MM.1S (cell line): ENCODE data around the gene TBR1.

ENCODE experiments used
- DNase-seq: peaks from one replicate; pipeline ENCODE4 v3.0.0-alpha.2; 2015
- H2AFZ ChIP-seq: fragments of 300-600 bp; sonication (generic); 2 replicates; pipeline ENCODE4 v1.6.0; 2016; ENCODE audit warnings: antibody characterized with exemption, low read length
- H3F3A ChIP-seq: fragments of 300-600 bp; sonication (generic); 2 replicates; pipeline ENCODE4 v1.6.1; 2016; ENCODE audit warnings: mild to moderate bottlenecking, antibody characterized with exemption, low read length, moderate library complexity, mixed read lengths; ENCODE audit not compliant: insufficient read depth
- H3K27ac ChIP-seq: fragments of 300-600 bp; sonication (generic); 2 replicates; pipeline ENCODE4 v1.5.1; 2016; ENCODE audit warnings: mild to moderate bottlenecking, low read length
- H3K27me3 ChIP-seq: fragments of 300-600 bp; sonication (generic); replicated peaks from 2 replicates; pipeline ENCODE4 v1.6.0; 2016; ENCODE audit warnings: low read length; ENCODE audit not compliant: insufficient read depth
- H3K36me3 ChIP-seq: fragments of 300-600 bp; sonication (generic); replicated peaks from 2 replicates; pipeline ENCODE4 v1.6.1; 2016; ENCODE audit warnings: mild to moderate bottlenecking, low read length, mixed read lengths; ENCODE audit not compliant: insufficient read depth
- H3K4me1 ChIP-seq: fragments of 300-600 bp; sonication (generic); 2 replicates; pipeline ENCODE4 v1.6.1; 2016; ENCODE audit warnings: low read length, mixed read lengths
- H3K4me2 ChIP-seq: fragments of 300-600 bp; sonication (generic); 2 replicates; pipeline ENCODE4 v1.6.0; 2016; ENCODE audit warnings: low read depth, low read length
- H3K4me3 ChIP-seq: fragments of 300-600 bp; sonication (generic); 2 replicates; pipeline ENCODE4 v1.5.1; 2016; ENCODE audit warnings: low read length, mixed read lengths
- H3K79me2 ChIP-seq: fragments of 300-600 bp; sonication (generic); 2 replicates; pipeline ENCODE4 v1.6.1; 2016; ENCODE audit warnings: mixed run types, low read length, mixed read lengths
- H3K9ac ChIP-seq: fragments of 300-600 bp; sonication (generic); 2 replicates; pipeline ENCODE4 v1.6.1; 2016; ENCODE audit warnings: low read length, mixed read lengths
- H3K9me2 ChIP-seq: fragments of 300-600 bp; sonication (generic); replicated peaks from 2 replicates; pipeline ENCODE4 v1.6.1; 2016; ENCODE audit warnings: mild to moderate bottlenecking, low read length, mixed read lengths; ENCODE audit not compliant: insufficient read depth
- H3K9me3 ChIP-seq: fragments of 300-600 bp; sonication (generic); replicated peaks from 2 replicates; pipeline ENCODE4 v1.6.1; 2016; ENCODE audit warnings: mild to moderate bottlenecking, low read length, mixed read lengths; ENCODE audit not compliant: insufficient read depth
- H4K20me1 ChIP-seq: fragments of 300-600 bp; sonication (generic); 2 replicates; pipeline ENCODE4 v1.6.1; 2016; ENCODE audit warnings: mild to moderate bottlenecking, low read length, moderate library complexity, mixed read lengths; ENCODE audit not compliant: insufficient read depth
- EZH2 ChIP-seq: fragments of 300-600 bp; sonication (generic); optimal IDR thresholded peaks from 2 replicates; pipeline ENCODE3; 2017; ENCODE audit warnings: low read depth, mild to moderate bottlenecking, antibody characterized with exemption, low read length, mixed read lengths
- EZH2phosphoT487 ChIP-seq: fragments of 300-600 bp; sonication (generic); IDR thresholded peaks from 2 replicates; pipeline ENCODE4 v1.6.1; 2018; ENCODE audit warnings: antibody characterized with exemption, low read length
- TF ChIP-seq, protein P1 (sequence below): fragments of 300-600 bp; sonication (generic); IDR thresholded peaks from 2 replicates; pipeline ENCODE4 v1.5.1; 2016; ENCODE audit warnings: antibody characterized with exemption, low read length, mixed read lengths

TBR1 gene

GRCh38 chr2:161445097-161445496, 29.0 kb downstream of the TBR1 start:
- TF ChIP-seq, protein P1, sequence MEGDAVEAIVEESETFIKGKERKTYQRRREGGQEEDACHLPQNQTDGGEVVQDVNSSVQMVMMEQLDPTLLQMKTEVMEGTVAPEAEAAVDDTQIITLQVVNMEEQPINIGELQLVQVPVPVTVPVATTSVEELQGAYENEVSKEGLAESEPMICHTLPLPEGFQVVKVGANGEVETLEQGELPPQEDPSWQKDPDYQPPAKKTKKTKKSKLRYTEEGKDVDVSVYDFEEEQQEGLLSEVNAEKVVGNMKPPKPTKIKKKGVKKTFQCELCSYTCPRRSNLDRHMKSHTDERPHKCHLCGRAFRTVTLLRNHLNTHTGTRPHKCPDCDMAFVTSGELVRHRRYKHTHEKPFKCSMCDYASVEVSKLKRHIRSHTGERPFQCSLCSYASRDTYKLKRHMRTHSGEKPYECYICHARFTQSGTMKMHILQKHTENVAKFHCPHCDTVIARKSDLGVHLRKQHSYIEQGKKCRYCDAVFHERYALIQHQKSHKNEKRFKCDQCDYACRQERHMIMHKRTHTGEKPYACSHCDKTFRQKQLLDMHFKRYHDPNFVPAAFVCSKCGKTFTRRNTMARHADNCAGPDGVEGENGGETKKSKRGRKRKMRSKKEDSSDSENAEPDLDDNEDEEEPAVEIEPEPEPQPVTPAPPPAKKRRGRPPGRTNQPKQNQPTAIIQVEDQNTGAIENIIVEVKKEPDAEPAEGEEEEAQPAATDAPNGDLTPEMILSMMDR = no peak
- TF ChIP-seq EZH2 (no peak), EZH2phosphoT487 (no peak)
- H3K27me3 ChIP-seq = no peaks in the 10 kb centered on the region
- H3K9me3 ChIP-seq = no peaks in the 10 kb centered on the region
- no peak for DNase-seq
- H3K36me3 ChIP-seq = no peaks in the 10 kb centered on the region
- H3K9me2 ChIP-seq = no peaks in the 10 kb centered on the region
- H3K4me1 ChIP-seq = no peaks in the 10 kb centered on the region
- H3K4me2 ChIP-seq = no peak overlapping the region
- H3K4me3 ChIP-seq = no peak overlapping the region
- no peaks in the 10 kb centered on the region for H3F3A ChIP-seq
- H4K20me1 ChIP-seq = no peaks in the 10 kb centered on the region
- H3K79me2 ChIP-seq = no peaks in the 10 kb centered on the region
- H2AFZ ChIP-seq = no peak overlapping the region
- no peak overlapping the region for H3K27ac ChIP-seq
- H3K9ac ChIP-seq = no peak overlapping the region

GRCh38 chr2:161448431-161448830, 32.3 kb downstream of the TBR1 start:
- H3K27me3 ChIP-seq = no peaks in the 10 kb centered on the region
- no peak overlapping the region for H3K9ac ChIP-seq
- no peaks in the 10 kb centered on the region for H3F3A ChIP-seq
- H3K79me2 ChIP-seq = no peaks in the 10 kb centered on the region
- no peak for DNase-seq
- H3K4me2 ChIP-seq = no peak overlapping the region
- TF ChIP-seq EZH2 = no peak
- no peak for TF ChIP-seq EZH2phosphoT487
- TF ChIP-seq, protein P1 = no peak
- H4K20me1 ChIP-seq = no peaks in the 10 kb centered on the region
- H3K36me3 ChIP-seq = no peaks in the 10 kb centered on the region
- no peaks in the 10 kb centered on the region for H3K9me3 ChIP-seq
- no peaks in the 10 kb centered on the region for H3K9me2 ChIP-seq
- no peak overlapping the region for H3K27ac ChIP-seq
- no peak overlapping the region for H2AFZ ChIP-seq
- no peaks in the 10 kb centered on the region for H3K4me1 ChIP-seq
- no peak overlapping the region for H3K4me3 ChIP-seq

- no peak overlapping the region for H3K27ac ChIP-seq
- no peaks in the 10 kb centered on the region for H3K9me2 ChIP-seq
- no peak overlapping the region for H3K4me3 ChIP-seq
- no peaks in the 10 kb centered on the region for H4K20me1 ChIP-seq
- H3K9ac ChIP-seq = no peak overlapping the region
- H3K79me2 ChIP-seq = no peaks in the 10 kb centered on the region
- DNase-seq = no peak
- no peaks in the 10 kb centered on the region for H3K27me3 ChIP-seq
- no peak overlapping the region for H2AFZ ChIP-seq
- no peaks in the 10 kb centered on the region for H3K36me3 ChIP-seq
- H3K4me1 ChIP-seq = no peaks in the 10 kb centered on the region
- H3K4me2 ChIP-seq = no peak overlapping the region
- no peak for TF ChIP-seq EZH2
- TF ChIP-seq, protein P1 = no peak
- TF ChIP-seq EZH2phosphoT487 = no peak
- no peaks in the 10 kb centered on the region for H3K9me3 ChIP-seq
- H3F3A ChIP-seq = no peaks in the 10 kb centered on the region
These were observed 55.5 kb downstream of the TBR1 start for GRCh38 chr2:161471631-161472030.
